ENCODE measurements around the gene ZBTB7B. TPM values are rescaled to one million over a fixed set of nuclear protein-coding genes. Genes with fewer than 3 reads are reported as not detected.
A peak's percentile ranks its signal among the peaks of the same experiment; 100 is the strongest.

The ZBTB7B gene
- total and polyA plus RNA-seq, 2 donors (not counting 1 experiment from before 2014, with no cell fraction given), result 55.7 to 67.3 TPM

DNA sequence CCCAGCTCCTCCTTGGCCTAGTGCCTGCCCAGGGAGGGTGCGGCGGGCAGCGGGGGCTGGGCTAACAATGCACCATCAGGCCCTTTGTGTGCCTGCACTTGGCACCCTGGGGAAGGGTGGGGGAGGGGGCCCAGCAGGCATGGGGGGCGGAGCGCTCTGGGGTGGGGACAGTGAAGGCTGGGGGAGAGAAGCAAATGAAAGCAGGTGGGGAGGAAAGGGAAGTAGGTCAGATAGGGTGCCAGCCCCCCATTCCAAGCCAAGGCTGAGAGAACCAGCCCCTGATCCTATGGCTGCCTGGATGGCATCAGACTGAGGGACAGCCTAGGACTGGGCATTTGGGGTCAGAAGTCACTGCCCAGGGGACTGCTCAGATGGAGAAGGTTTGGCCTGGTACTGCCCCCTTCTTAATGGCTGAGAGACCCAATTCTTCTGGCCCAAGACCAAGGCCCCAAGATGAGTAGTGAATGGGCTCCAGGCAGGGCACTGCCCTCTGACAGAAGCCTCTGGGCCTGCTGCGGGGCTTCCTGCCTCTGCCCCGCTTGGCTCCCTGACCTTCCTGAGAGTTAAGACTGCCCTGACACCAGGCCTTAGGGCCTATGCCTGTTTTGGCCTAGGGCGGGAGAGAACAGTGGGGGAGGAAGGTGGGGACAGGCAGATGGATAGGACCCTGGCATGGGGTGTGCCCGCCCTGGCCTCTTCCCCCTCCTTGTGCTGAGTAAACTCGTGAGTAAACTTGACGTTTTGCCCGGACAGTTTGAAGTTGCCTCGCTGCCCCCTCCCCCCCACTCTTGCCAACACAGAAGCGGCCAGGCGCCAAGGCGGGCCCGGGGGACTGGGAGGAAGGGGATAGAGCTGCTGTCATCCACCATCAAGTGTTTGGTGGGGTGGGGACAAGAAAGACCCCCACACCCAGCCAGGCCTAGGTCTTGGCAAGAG lies 2.7 kb downstream of the ZBTB7B start:
- peak overlapping the region; percentile 94 for H3K9ac ChIP-seq (ENCODE audit: low read length)
- H3K4me3 ChIP-seq (ENCODE audit: control extremely low read depth in 1 of 5, extremely low read depth in 1 of 5, insufficient read depth in 1 of 5, low read depth in 2 of 5, low read length in 4 of 5), result peak overlapping the region in 4 of 5 experiments; percentile 84 to 98 (median 93)
- intact Hi-C loops (cut with micrococcal nuclease), result loop anchor here (1.0 kb wide), 1 partner anchor 12 kb away; no protein-coding TSS in a partner anchor
- Mint-ChIP-seq H3K27ac (peak overlapping the region; percentile 86), H3K4me1 (peaks cover 56% of the 10 kb centered on the region), H3K4me3 (peak overlapping the region; percentile 90), H3K27me3 (no peaks in the 10 kb centered on the region), H3K9me3 (ENCODE audit: insufficient read depth) (no peaks in the 10 kb centered on the region)
- H3K4me1 ChIP-seq (ENCODE audit: control insufficient read depth in 2 of 2, insufficient read depth in 2 of 2, low read length in 2 of 2), result peaks cover 65 to 67% of the 10 kb centered on the region in 2 donors
- ChIA-PET CTCF (interaction anchor here (1.5 to 18.4 kb wide), 4 partner anchors 5 to 50 kb away, joined by 3 to 295 read pairs (median 150); partner anchors contain the start of genes FLAD1, LENEP, PBXIP1 and ZBTB7B), POLR2A (interaction anchor here (1.5 to 7.4 kb wide), 2 partner anchors 10 to 31 kb away, joined by 9 to 74 read pairs; partner anchors contain the start of gene CKS1B)
- H3K27ac ChIP-seq (ENCODE audit: low read length in 2 of 2), result peak overlapping the region; percentile 80 to 81
- peak overlapping the region; percentile 96 for H3K4me2 ChIP-seq (replicated peaks; ENCODE audit: low read depth, low read length, poor library complexity, severe bottlenecking)
- peaks cover 0 to 5% of the 10 kb centered on the region in 2 experiments for H3K36me3 ChIP-seq (replicated peaks in 1 of 2; ENCODE audit: control extremely low read depth in 1 of 2, control insufficient read depth in 1 of 2, extremely low read depth in 1 of 2, insufficient read depth in 2 of 2, low read length in 1 of 2)
- ATAC-seq (ENCODE audit: low read depth) (peak; percentile 1), DNase-seq (peak; percentile 76)
- H2AFZ ChIP-seq (ENCODE audit: insufficient read depth, low read depth, low read length, poor library complexity, severe bottlenecking), result no peak overlapping the region
- TF ChIP-seq, protein P1, sequence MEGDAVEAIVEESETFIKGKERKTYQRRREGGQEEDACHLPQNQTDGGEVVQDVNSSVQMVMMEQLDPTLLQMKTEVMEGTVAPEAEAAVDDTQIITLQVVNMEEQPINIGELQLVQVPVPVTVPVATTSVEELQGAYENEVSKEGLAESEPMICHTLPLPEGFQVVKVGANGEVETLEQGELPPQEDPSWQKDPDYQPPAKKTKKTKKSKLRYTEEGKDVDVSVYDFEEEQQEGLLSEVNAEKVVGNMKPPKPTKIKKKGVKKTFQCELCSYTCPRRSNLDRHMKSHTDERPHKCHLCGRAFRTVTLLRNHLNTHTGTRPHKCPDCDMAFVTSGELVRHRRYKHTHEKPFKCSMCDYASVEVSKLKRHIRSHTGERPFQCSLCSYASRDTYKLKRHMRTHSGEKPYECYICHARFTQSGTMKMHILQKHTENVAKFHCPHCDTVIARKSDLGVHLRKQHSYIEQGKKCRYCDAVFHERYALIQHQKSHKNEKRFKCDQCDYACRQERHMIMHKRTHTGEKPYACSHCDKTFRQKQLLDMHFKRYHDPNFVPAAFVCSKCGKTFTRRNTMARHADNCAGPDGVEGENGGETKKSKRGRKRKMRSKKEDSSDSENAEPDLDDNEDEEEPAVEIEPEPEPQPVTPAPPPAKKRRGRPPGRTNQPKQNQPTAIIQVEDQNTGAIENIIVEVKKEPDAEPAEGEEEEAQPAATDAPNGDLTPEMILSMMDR (IDR thresholded peaks at IDR 0.05), result no peak
- no peak for TF ChIP-seq EZH2 (IDR thresholded peaks at IDR 0.05; ENCODE audit: borderline replicate concordance, insufficient read depth, low read depth, low read length, poor library complexity, severe bottlenecking)
- WGBS (ENCODE audit: insufficient coverage), result 64% methylated on average over 7 of the region's 17 CpGs
- peaks cover 73% of the 10 kb centered on the region for H3K79me2 ChIP-seq (ENCODE audit: control insufficient read depth, insufficient read depth, low read length)
- peaks cover 29% of the 10 kb centered on the region for H4K20me1 ChIP-seq (ENCODE audit: control insufficient read depth, insufficient read depth, low read length, poor library complexity, severe bottlenecking)
- no peaks in the 10 kb centered on the region for H3K9me3 ChIP-seq (ENCODE audit: control extremely low read depth in 1 of 3, control insufficient read depth in 2 of 3, insufficient read depth in 1 of 3, low read length in 2 of 3)
- no peaks in the 10 kb centered on the region for H3K27me3 ChIP-seq (replicated peaks in 1 of 4; ENCODE audit: control extremely low read depth in 1 of 4, control insufficient read depth in 3 of 4, insufficient read depth in 4 of 4, low read length in 3 of 4)
